Measurements from ENCODE around the gene UAP1L1. TPM values are rescaled to one million over a fixed set of nuclear protein-coding genes. Genes with fewer than 3 reads are reported as not detected.
"Not testable (repeated sequence)": the region's sequence is repeated elsewhere in the genome, so short reads cannot be mapped to it uniquely, and the experiment has no call there.

Gene UAP1L1
- polyA plus RNA-seq, 1 donor (not counting 4 experiments of a cell fraction or from before 2014, with no cell fraction given), result 2.7 TPM

GRCh38 chr9:137121927-137122795 is 44.8 kb downstream of the UAP1L1 start:
- H3K36me3 ChIP-seq (ENCODE audit: control insufficient read depth in 2 of 2, extremely low read depth in 1 of 2, insufficient read depth in 2 of 2, low read length in 2 of 2); H3K4me1 ChIP-seq (ENCODE audit: control insufficient read depth, extremely low read depth, insufficient read depth, low read length); dilution Hi-C loops (cut with MboI; ENCODE audit: extremely low pct_ligation_motif_present, low sequenced_read_pairs); H3K27me3 ChIP-seq (ENCODE audit: control insufficient read depth, extremely low read depth, insufficient read depth, low read length); H3K4me3 ChIP-seq (ENCODE audit: control insufficient read depth in 2 of 3, extremely low read depth in 1 of 3, insufficient read depth in 2 of 3, low read depth in 1 of 3, low read length in 3 of 3); DNase-seq (ENCODE audit: low read depth, low spot score); H4K20me1 ChIP-seq (ENCODE audit: control insufficient read depth, extremely low read depth, insufficient read depth, low read length); H3K9me1 ChIP-seq (ENCODE audit: control insufficient read depth, extremely low read depth, insufficient read depth, low read length); H2AFZ ChIP-seq (ENCODE audit: control insufficient read depth, low read length); H3K27ac ChIP-seq (ENCODE audit: control insufficient read depth, insufficient read depth, low read length); FAIRE-seq; H3K9me3 ChIP-seq (ENCODE audit: control insufficient read depth, low read depth, low read length); H3K4me2 ChIP-seq (ENCODE audit: control insufficient read depth, extremely low read depth, insufficient read depth, low read depth, low read length); H3K79me2 ChIP-seq (ENCODE audit: control insufficient read depth, insufficient read depth, low read length); H3K9ac ChIP-seq (ENCODE audit: control insufficient read depth, extremely low read depth, insufficient read depth, low read length): not testable (repeated sequence)

DNA sequence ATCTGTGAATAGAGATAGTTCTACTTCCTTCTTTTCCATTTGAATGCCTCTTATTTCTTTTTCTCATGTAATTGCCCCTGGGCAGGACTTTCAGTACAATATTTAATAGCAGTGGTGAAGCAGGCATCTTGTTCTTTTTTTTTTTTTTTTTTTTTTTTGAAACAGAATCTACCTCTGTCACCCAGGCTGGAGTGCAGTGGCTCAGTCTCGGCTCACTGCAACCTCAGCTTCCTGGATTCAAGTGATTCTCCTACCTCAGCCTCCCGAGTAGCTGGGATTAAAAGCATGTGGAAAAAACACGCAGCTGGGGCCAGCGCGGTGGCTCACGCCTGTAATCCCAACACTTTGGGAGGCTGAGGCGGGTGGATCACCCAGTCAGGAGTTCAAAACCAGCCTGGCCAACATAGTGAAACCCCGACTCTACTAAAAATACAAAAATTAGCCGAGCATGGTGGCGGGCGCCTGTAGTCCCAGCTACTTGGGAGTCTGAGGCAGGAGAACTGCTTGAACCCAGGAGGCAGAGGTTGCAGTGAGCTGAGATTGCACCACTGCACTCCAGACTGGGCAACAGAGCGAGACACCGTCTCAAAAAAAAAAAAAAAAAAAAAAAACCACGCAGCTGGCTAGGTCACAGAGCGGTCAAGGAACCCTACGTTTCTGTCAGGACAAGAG is 45.6 kb downstream of the UAP1L1 start:
- H3K4me3 ChIP-seq (ENCODE audit: control insufficient read depth in 2 of 3, extremely low read depth in 1 of 3, insufficient read depth in 2 of 3, low read depth in 1 of 3, low read length in 3 of 3); H3K27ac ChIP-seq (ENCODE audit: control insufficient read depth, insufficient read depth, low read length); H3K9me3 ChIP-seq (ENCODE audit: control insufficient read depth, low read depth, low read length); H3K4me1 ChIP-seq (ENCODE audit: control insufficient read depth, extremely low read depth, insufficient read depth, low read length); H3K36me3 ChIP-seq (ENCODE audit: control insufficient read depth in 2 of 2, extremely low read depth in 1 of 2, insufficient read depth in 2 of 2, low read length in 2 of 2); FAIRE-seq; H3K9ac ChIP-seq (ENCODE audit: control insufficient read depth, extremely low read depth, insufficient read depth, low read length); H2AFZ ChIP-seq (ENCODE audit: control insufficient read depth, low read length); dilution Hi-C loops (cut with MboI; ENCODE audit: extremely low pct_ligation_motif_present, low sequenced_read_pairs); DNase-seq (ENCODE audit: low read depth, low spot score); H3K9me1 ChIP-seq (ENCODE audit: control insufficient read depth, extremely low read depth, insufficient read depth, low read length); H3K27me3 ChIP-seq (ENCODE audit: control insufficient read depth, extremely low read depth, insufficient read depth, low read length); H4K20me1 ChIP-seq (ENCODE audit: control insufficient read depth, extremely low read depth, insufficient read depth, low read length); H3K4me2 ChIP-seq (ENCODE audit: control insufficient read depth, extremely low read depth, insufficient read depth, low read depth, low read length): not testable (repeated sequence)
- peaks cover 16% of the 10 kb centered on the region for H3K79me2 ChIP-seq (ENCODE audit: control insufficient read depth, insufficient read depth, low read length)

GRCh38 chr9:137123468-137123837 is 46.1 kb downstream of the UAP1L1 start:
- Histone ChIP-seq H2AFZ (ENCODE audit: control insufficient read depth, low read length) (no peak overlapping the region), H3K4me1 (ENCODE audit: control insufficient read depth, extremely low read depth, insufficient read depth, low read length) (peaks cover 6% of the 10 kb centered on the region), H4K20me1 (ENCODE audit: control insufficient read depth, extremely low read depth, insufficient read depth, low read length) (peaks cover 3% of the 10 kb centered on the region), H3K9me3 (ENCODE audit: control insufficient read depth, low read depth, low read length) (no peaks in the 10 kb centered on the region), H3K4me3 (ENCODE audit: control insufficient read depth in 2 of 3, extremely low read depth in 1 of 3, insufficient read depth in 2 of 3, low read depth in 1 of 3, low read length in 3 of 3) (no peak overlapping the region), H3K27me3 (ENCODE audit: control insufficient read depth, extremely low read depth, insufficient read depth, low read length) (no peaks in the 10 kb centered on the region), H3K9ac (ENCODE audit: control insufficient read depth, extremely low read depth, insufficient read depth, low read length) (no peak overlapping the region), H3K36me3 (ENCODE audit: control insufficient read depth in 2 of 2, extremely low read depth in 1 of 2, insufficient read depth in 2 of 2, low read length in 2 of 2) (no peaks in the 10 kb centered on the region), H3K9me1 (ENCODE audit: control insufficient read depth, extremely low read depth, insufficient read depth, low read length) (no peaks in the 10 kb centered on the region), H3K79me2 (ENCODE audit: control insufficient read depth, insufficient read depth, low read length) (peaks cover 21% of the 10 kb centered on the region), H3K27ac (ENCODE audit: control insufficient read depth, insufficient read depth, low read length) (no peak overlapping the region), H3K4me2 (ENCODE audit: control insufficient read depth, extremely low read depth, insufficient read depth, low read depth, low read length) (no peak overlapping the region)
- TF ChIP-seq CTCF (optimal IDR thresholded peaks at IDR 0.05 in 1 of 3, IDR thresholded peaks at IDR 0.05 in 1 of 3, conservative IDR thresholded peaks at IDR 0.05 in 1 of 3; ENCODE audit: extremely low read depth in 1 of 3, insufficient read depth in 2 of 3, low read length in 3 of 3), result no peak
- dilution Hi-C loops (cut with MboI; ENCODE audit: extremely low pct_ligation_motif_present, low sequenced_read_pairs), result no loop called here
- no peak for FAIRE-seq
- no peak for DNase-seq (ENCODE audit: low read depth, low spot score)

DNA sequence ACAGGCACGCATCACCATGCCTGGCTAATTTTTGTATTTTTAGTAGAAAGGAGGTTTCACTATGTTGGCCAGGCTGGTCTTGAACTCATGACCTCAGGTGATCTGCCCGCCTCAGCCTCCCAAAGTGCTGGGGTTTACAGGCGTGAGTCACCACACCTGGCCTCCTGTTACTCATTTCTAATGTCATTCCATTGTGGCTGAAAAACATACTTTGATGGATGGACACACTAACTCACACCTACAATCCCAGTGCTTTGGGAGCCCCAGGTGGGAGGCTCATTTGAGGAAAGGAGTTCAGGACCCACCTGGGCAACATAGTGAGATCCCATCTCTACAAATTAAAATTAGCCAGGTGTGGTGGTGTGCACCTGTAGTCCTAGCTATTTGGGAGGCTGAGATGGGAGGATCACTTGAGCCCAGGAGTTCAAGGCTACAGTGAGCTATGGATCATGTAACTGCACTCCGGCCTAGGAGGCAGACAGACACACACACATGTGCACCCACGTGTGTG is 46.7 kb downstream of the UAP1L1 start:
- H3K4me3 ChIP-seq (ENCODE audit: control insufficient read depth in 2 of 3, extremely low read depth in 1 of 3, insufficient read depth in 2 of 3, low read depth in 1 of 3, low read length in 3 of 3); H3K9me3 ChIP-seq (ENCODE audit: control insufficient read depth, low read depth, low read length); H3K27me3 ChIP-seq (ENCODE audit: control insufficient read depth, extremely low read depth, insufficient read depth, low read length); H2AFZ ChIP-seq (ENCODE audit: control insufficient read depth, low read length); H3K36me3 ChIP-seq (ENCODE audit: control insufficient read depth in 2 of 2, extremely low read depth in 1 of 2, insufficient read depth in 2 of 2, low read length in 2 of 2); DNase-seq (ENCODE audit: low read depth, low spot score); H3K27ac ChIP-seq (ENCODE audit: control insufficient read depth, insufficient read depth, low read length); H4K20me1 ChIP-seq (ENCODE audit: control insufficient read depth, extremely low read depth, insufficient read depth, low read length); dilution Hi-C loops (cut with MboI; ENCODE audit: extremely low pct_ligation_motif_present, low sequenced_read_pairs); H3K9me1 ChIP-seq (ENCODE audit: control insufficient read depth, extremely low read depth, insufficient read depth, low read length); H3K4me2 ChIP-seq (ENCODE audit: control insufficient read depth, extremely low read depth, insufficient read depth, low read depth, low read length); H3K9ac ChIP-seq (ENCODE audit: control insufficient read depth, extremely low read depth, insufficient read depth, low read length); FAIRE-seq: not testable (repeated sequence)
- Histone ChIP-seq H3K4me1 (ENCODE audit: control insufficient read depth, extremely low read depth, insufficient read depth, low read length) (peaks cover 12% of the 10 kb centered on the region), H3K79me2 (ENCODE audit: control insufficient read depth, insufficient read depth, low read length) (peaks cover 26% of the 10 kb centered on the region)

Data from keratinocyte (primary cell).